GM20000 (cell line): ENCODE results near the gene NAXD.

ENCODE experiments used
- DNase-seq: peaks from one replicate; pipeline ENCODE4 v3.0.0; 2012; ENCODE audit warnings: low spot score
- TF ChIP-seq, protein P1 (sequence below): IDR thresholded peaks from 2 replicates; pipeline ENCODE4 v1.5.1; 2012; ENCODE audit warnings: mild to moderate bottlenecking, control low read depth; ENCODE audit errors: extremely low read depth, missing control alignments

Gene NAXD

DNA sequence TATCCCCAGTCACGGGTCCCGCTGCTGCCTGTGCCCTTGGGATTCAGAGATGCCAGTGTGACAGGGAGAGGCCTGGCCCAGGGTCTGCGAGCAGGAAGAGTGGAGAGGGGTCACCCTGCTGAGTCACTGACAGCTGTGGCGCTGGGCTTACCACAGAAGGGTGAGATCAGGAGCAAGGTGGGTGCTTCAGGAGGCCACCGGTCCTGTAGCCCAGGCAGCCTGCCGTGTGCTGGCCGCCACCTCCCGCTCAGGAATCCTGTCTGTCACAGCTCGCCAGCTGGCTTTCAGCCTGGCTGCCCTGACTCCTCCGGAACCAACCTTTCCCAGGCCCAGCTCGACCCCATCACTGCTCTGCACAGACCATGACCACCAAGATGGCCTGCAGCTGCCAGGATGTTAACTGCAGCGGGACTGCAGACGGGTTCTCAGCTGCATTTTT is 25.3 kb downstream of the NAXD start:
- no peak for DNase-seq
- TF ChIP-seq, protein P1, sequence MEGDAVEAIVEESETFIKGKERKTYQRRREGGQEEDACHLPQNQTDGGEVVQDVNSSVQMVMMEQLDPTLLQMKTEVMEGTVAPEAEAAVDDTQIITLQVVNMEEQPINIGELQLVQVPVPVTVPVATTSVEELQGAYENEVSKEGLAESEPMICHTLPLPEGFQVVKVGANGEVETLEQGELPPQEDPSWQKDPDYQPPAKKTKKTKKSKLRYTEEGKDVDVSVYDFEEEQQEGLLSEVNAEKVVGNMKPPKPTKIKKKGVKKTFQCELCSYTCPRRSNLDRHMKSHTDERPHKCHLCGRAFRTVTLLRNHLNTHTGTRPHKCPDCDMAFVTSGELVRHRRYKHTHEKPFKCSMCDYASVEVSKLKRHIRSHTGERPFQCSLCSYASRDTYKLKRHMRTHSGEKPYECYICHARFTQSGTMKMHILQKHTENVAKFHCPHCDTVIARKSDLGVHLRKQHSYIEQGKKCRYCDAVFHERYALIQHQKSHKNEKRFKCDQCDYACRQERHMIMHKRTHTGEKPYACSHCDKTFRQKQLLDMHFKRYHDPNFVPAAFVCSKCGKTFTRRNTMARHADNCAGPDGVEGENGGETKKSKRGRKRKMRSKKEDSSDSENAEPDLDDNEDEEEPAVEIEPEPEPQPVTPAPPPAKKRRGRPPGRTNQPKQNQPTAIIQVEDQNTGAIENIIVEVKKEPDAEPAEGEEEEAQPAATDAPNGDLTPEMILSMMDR, result no peak

DNA sequence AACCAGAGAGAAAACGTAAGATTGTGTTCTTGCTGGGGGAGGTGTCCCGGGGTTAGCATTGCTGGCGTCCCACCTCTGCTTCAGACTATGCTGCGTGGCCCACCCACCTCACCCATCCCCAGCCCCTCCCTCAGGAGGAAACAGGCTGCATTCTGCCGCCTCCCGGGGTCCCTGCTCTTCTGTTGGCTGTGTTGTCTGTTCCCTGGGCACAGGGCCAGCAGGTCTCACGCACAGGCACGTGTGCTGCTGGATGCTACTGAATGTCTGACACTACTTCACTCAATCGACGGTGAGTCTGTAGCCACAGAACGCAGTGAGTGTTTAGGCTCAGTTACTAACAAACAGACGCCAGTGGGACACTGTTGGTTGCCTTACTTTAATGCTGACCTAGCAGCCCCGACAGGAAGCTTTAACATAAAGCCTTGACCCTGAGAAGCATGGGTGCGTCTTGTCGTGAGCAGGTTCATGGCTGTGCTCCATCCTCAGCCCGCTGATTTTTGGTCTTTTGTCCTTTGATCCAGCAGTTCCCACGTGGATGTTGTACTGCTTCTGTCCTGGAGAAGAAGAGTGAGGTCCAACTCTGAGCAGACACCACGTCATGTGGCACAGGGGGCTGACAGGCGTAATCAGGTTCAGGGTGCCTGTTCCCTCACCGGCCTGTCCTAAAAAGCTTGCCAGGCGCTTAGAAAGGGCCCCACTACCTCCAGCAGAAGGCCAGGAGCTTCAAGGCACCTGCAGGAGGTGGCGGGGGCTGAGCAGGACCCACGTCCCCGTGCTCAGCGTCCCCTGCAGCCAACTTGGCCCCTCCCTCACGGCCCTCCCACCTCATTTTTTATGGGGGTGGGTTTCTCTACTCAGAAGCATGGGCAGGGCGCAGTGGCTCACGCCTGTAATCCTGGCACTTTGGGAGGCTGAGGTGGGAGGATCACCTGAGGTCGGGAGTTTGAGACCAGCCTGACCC is 26.0 kb downstream of the NAXD start:
- no peak for DNase-seq

DNA sequence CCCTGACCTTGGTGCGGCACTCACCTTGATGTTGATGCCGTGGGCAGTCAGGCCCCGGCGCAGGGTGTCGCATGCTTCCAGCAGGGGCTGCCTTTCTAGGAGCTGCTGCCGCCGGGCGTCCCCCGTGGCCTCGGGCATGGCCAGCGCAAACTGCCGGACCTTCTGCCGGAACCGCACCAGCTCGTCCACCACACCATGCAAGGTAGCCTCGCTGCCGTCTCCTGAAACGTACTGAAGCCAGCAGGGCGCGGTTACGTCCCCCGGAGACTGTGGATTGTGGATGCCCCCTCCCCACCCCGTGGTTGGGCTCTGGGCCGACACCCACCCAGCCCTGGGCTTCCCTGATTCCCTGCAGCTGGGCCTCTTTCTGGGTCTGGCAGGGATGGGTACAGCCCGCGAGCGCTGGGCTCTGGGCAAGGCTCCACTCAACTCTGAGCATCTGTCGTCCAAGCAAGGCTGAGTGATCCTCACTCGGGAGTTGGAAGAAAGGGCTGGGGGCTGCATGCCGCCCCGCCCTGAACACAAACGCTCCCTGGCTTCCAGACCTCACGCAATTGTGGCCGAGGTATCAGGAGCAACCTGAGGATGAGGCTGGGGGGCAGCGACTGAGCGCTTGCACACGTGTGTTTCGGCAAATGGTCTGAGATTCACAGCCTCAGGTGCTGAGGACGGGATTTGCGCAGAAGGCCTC is 27.1 kb downstream of the NAXD start:
- TF ChIP-seq, protein P1, result no peak
- DNase-seq, result no peak

More for the DNA sequence above, 26.0 kb downstream of the NAXD start:
- TF ChIP-seq, protein P1, result no peak

DNA sequence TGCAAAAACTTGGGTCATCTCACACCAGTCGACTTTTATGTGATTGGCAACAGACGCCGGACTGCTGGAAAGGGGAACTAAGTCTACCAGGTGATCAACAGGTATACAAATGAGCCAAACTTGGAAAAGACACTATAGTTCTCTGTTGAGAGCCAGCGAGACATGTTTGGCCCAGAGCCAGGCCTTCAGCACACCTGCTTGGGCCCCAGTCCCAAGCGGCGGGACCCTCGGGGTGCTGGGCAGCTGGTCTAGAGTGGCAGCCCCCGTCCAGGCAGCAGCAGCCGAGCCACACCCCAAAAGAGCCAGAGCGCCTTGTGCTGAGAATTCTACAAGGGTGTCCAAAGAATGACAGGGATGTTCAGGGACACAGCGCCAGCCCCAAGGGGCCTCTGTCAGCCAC is 28.0 kb downstream of the NAXD start:
- no peak for DNase-seq
- TF ChIP-seq, protein P1, result no peak

DNA sequence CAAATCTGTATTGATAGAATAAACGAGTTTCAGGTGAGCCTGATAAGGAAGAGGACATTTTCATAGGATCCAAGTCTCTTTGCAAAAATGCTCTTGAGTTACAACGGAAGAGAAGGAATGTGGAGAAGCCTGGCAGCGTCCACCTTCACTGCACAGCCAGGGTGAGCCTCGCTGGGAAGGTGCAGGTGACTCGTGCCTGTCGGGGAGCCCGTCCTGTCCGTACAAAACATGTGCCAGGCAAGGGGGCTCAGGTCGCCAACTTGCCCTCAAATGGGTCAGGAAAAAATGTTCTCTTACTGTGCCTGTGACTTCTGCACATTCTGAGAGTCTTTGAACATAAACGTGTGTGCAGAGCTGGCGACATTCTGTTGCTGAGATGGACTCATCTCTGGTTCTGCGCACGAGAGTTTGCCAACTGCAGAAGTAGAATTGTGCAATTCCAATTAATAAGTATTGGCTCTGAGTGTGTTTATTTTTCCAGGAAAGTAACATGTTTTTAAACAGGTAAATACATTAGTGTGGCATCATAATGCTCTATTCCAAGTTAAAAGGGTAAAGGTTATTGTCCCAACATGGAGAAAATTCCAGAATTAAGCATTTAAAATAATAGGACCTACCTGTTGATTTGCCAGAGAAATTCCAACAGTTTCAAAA is 28.6 kb downstream of the NAXD start:
- no peak for DNase-seq
- TF ChIP-seq, protein P1, result no peak

DNA sequence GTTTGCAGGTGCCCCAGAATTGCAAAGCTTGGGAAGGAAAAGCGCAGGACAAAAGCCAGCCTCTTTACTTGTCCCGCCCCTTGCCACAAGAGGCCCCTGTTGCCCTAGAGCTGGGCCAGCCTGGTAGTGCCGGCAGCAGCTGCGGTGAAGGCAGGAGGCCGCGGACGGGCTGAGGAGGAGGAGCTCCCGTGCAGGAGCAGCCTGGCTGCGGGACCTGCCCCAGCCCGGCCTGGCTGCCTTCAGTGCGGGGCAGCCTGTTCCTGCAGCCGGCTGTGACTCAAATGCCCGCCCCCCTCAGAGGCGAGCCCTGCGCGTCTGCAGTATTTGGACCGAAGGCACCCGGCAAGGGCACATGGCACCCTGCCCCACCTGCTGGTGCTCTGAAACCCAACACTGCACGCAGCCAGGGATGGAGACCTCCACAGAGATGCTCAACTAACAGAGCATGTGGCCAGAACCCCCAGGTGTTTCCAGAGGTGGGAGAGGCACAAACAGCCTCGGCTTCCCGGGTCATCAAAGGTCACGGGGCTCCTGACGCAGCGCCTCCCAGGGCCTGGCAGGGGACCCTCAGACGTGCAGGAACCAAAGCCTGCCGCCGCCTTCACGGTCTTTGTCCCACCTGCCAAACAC is 29.7 kb downstream of the NAXD start:
- TF ChIP-seq, protein P1, result peak; percentile 12
- peak; percentile 78 for DNase-seq
